H1 (cell line): ENCODE data around the gene NPAT. TPM values are rescaled to one million over a fixed set of nuclear protein-coding genes. Genes with fewer than 3 reads are reported as not detected.

Experiments used
- CTCF ChIA-PET: fragments of 300-600 bp; sonication (Branson Sonifier 250); formaldehyde crosslinking; loops from one replicate; lab custom pipeline; 2021; ENCODE audit not compliant: partially characterized antibody; lab: Charles Lee
- POLR2A ChIA-PET: fragments of 300-600 bp; sonication (Branson Sonifier 250); formaldehyde crosslinking; loops from one replicate; lab custom pipeline; 2021; ENCODE audit warnings: inconsistent platforms; ENCODE audit not compliant: partially characterized antibody; lab: Charles Lee
- DNase-seq, 2 experiments: peaks; one replicate each; pipeline versions ENCODE4 v3.0.0 to v3.0.0-alpha.2; 2010 to 2022; ENCODE audit warnings: low spot score in 2 of 2, low read depth in 1 of 2, mixed read lengths in 1 of 2
- FAIRE-seq: peaks from 2 replicates; lab custom pipeline; 2011; peaks lifted over from hg19 to GRCh38; lab: Jason Lieb, UNC
- H2AFZ ChIP-seq: 2 replicates; pipeline ENCODE4 v1.8.1; 2012; ENCODE audit warnings: low read length, inconsistent platforms
- H2AK5ac ChIP-seq: 2 replicates; pipeline ENCODE4 v1.6.1; 2013; ENCODE audit warnings: low read depth, low read length
- H2BK120ac ChIP-seq: replicated peaks from 2 replicates; pipeline ENCODE3; 2013; ENCODE audit warnings: low read depth, low read length, inconsistent platforms
- H2BK12ac ChIP-seq: 2 replicates; pipeline ENCODE4 v1.6.1; 2013; ENCODE audit warnings: low read depth, low read length
- H2BK15ac ChIP-seq: 2 replicates; pipeline ENCODE4 v1.6.1; 2013; ENCODE audit warnings: low read length
- H2BK20ac ChIP-seq: 2 replicates; pipeline ENCODE4 v1.6.1; 2013; ENCODE audit warnings: low read length
- H2BK5ac ChIP-seq: 2 replicates; pipeline ENCODE4 v1.6.1; 2013; ENCODE audit warnings: low read depth, low read length
- H3K14ac ChIP-seq: 2 replicates; pipeline ENCODE4 v1.6.1; 2013; ENCODE audit warnings: inconsistent platforms; ENCODE audit not compliant: insufficient read length
- H3K18ac ChIP-seq: 2 replicates; pipeline ENCODE4 v1.6.1; 2013; ENCODE audit warnings: low read length; ENCODE audit errors: extremely low read depth
- H3K23ac ChIP-seq: 2 replicates; pipeline ENCODE4 v1.6.1; 2013; ENCODE audit warnings: inconsistent platforms; ENCODE audit not compliant: insufficient read length
- H3K23me2 ChIP-seq: 2 replicates; pipeline ENCODE4 v1.6.1; 2013; ENCODE audit warnings: low read depth, low read length
- H3K27ac ChIP-seq: 2 replicates; pipeline ENCODE4 v1.6.1; 2011; ENCODE audit warnings: low read depth, low read length, inconsistent platforms
- H3K27me3 ChIP-seq, 4 experiments: replicated peaks in 1 of 4; 1 replicate in 1 of 4; 2 replicates in 3 of 4; pipeline versions ENCODE4 v1.6.1 to v1.8.1; 2011 to 2013; ENCODE audit warnings: low read length in 3 of 4, mild to moderate bottlenecking in 3 of 4, inconsistent platforms in 2 of 4, mixed read lengths in 2 of 4, moderate library complexity in 1 of 4; ENCODE audit not compliant: control insufficient read depth in 3 of 4, insufficient read depth in 3 of 4; ENCODE audit errors: extremely low read depth in 1 of 4
- H3K36me3 ChIP-seq, 4 experiments: 2 replicates each; pipeline versions ENCODE4 v1.6.1 to v1.8.1; 2011 to 2013; ENCODE audit warnings: mild to moderate bottlenecking in 4 of 4, low read length in 3 of 4, moderate library complexity in 2 of 4, control low read depth in 1 of 4, inconsistent platforms in 1 of 4; ENCODE audit not compliant: insufficient read depth in 4 of 4, control insufficient read depth in 2 of 4
- H3K4ac ChIP-seq: replicated peaks from 2 replicates; pipeline ENCODE3; 2013; ENCODE audit warnings: low read length, low read depth, mixed read lengths, inconsistent platforms; ENCODE audit not compliant: insufficient read length
- H3K4me1 ChIP-seq, 4 experiments: replicated peaks in 1 of 4; 1 replicate in 1 of 4; 2 replicates in 3 of 4; pipeline versions ENCODE4 v1.6.1 to v1.8.1; 2011 to 2013; ENCODE audit warnings: low read length in 3 of 4, inconsistent platforms in 2 of 4, mixed read lengths in 1 of 4; ENCODE audit not compliant: insufficient read depth in 4 of 4, control insufficient read depth in 3 of 4
- H3K4me2 ChIP-seq, 2 experiments: 2 replicates each; pipeline versions ENCODE4 v1.6.1 to v1.8.1; 2011 to 2013; ENCODE audit warnings: low read depth in 2 of 2, low read length in 2 of 2, control low read depth in 1 of 2, inconsistent platforms in 1 of 2, mild to moderate bottlenecking in 1 of 2; ENCODE audit not compliant: insufficient read depth in 1 of 2
- H3K4me3 ChIP-seq, 4 experiments: fragments of 200-600, 300-600 bp in 1 of 4; sonication (generic), shearing (Covaris generic), sonication (Bioruptor Twin) in 1 of 4; 2 replicates each; pipeline versions ENCODE4 v1.5.1 to v1.8.1; 2011 to 2016; ENCODE audit warnings: low read length in 4 of 4, low read depth in 3 of 4, control low read depth in 2 of 4, inconsistent platforms in 2 of 4, mild to moderate bottlenecking in 2 of 4, mixed read lengths in 1 of 4, moderate library complexity in 1 of 4; ENCODE audit not compliant: insufficient read depth in 2 of 4; ENCODE audit errors: extremely low read depth in 1 of 4
- H3K56ac ChIP-seq: replicated peaks from 2 replicates; pipeline ENCODE3; 2013; ENCODE audit warnings: low read depth, mild to moderate bottlenecking, mixed read lengths, low read length, inconsistent platforms; ENCODE audit not compliant: insufficient read length
- H3K79me1 ChIP-seq: 2 replicates; pipeline ENCODE4 v1.6.1; 2013; ENCODE audit warnings: low read depth, low read length, control low read depth
- H3K79me2 ChIP-seq, 2 experiments: 2 replicates each; pipeline versions ENCODE4 v1.6.1 to v1.8.1; 2012 to 2013; ENCODE audit warnings: low read length in 2 of 2, mild to moderate bottlenecking in 2 of 2, inconsistent platforms in 1 of 2; ENCODE audit not compliant: insufficient read depth in 2 of 2, control insufficient read depth in 1 of 2
- H3K9ac ChIP-seq, 4 experiments: replicated peaks in 1 of 4; 1 replicate in 1 of 4; 2 replicates in 3 of 4; pipeline versions ENCODE4 v1.6.1 to v1.8.1; 2011 to 2013; ENCODE audit warnings: low read depth in 3 of 4, low read length in 3 of 4, control low read depth in 2 of 4, mild to moderate bottlenecking in 2 of 4, moderate library complexity in 2 of 4, inconsistent platforms in 1 of 4; ENCODE audit errors: extremely low read depth in 1 of 4
- H3K9me3 ChIP-seq, 2 experiments: 2 replicates each; pipeline versions ENCODE4 v1.6.1 to v1.8.1; 2012 to 2013; ENCODE audit warnings: mild to moderate bottlenecking in 2 of 2, moderate library complexity in 2 of 2, control low read depth in 1 of 2, inconsistent platforms in 1 of 2, low read depth in 1 of 2, low read length in 1 of 2, mixed read lengths in 1 of 2; ENCODE audit not compliant: insufficient read depth in 2 of 2
- H4K20me1 ChIP-seq, 2 experiments: replicated peaks in 1 of 2; 2 replicates each; pipeline versions ENCODE3 to v1.8.1; 2011 to 2013; ENCODE audit warnings: inconsistent platforms in 2 of 2, low read length in 2 of 2, mild to moderate bottlenecking in 1 of 2; ENCODE audit not compliant: insufficient read depth in 2 of 2, control insufficient read depth in 1 of 2
- H4K5ac ChIP-seq: 2 replicates; pipeline ENCODE4 v1.6.1; 2013; ENCODE audit warnings: low read length, low read depth, mixed read lengths, inconsistent platforms; ENCODE audit not compliant: insufficient read length
- H4K8ac ChIP-seq: 2 replicates; pipeline ENCODE4 v1.8.0; 2013; ENCODE audit warnings: mild to moderate bottlenecking, moderate library complexity, low read length, inconsistent platforms; ENCODE audit not compliant: insufficient read depth; ENCODE audit errors: extremely low read depth
- H4K91ac ChIP-seq: replicated peaks from 2 replicates; pipeline ENCODE3; 2013; ENCODE audit warnings: low read length, mixed read lengths, inconsistent platforms; ENCODE audit not compliant: insufficient read length
- CEBPB ChIP-seq: IDR thresholded peaks from 2 replicates; pipeline ENCODE4 v1.6.1; 2012; ENCODE audit warnings: low read depth, low read length
- CHD1 ChIP-seq: IDR thresholded peaks from 2 replicates; pipeline ENCODE4 v1.6.1; 2012; ENCODE audit warnings: low read depth, low read length, improper control_type of control experiment
- EP300 ChIP-seq, 2 experiments: IDR thresholded peaks; 1 replicate in 1 of 2; 2 replicates in 1 of 2; pipeline ENCODE4 v1.6.1; 2011 to 2012; ENCODE audit warnings: low read depth in 2 of 2, low read length in 2 of 2, mild to moderate bottlenecking in 2 of 2, borderline replicate concordance in 1 of 2, inconsistent platforms in 1 of 2, moderate library complexity in 1 of 2
- GABPA ChIP-seq: IDR thresholded peaks from 2 replicates; pipeline ENCODE4 v1.6.1; 2011; ENCODE audit warnings: mild to moderate bottlenecking, low read length, moderate library complexity, borderline replicate concordance; ENCODE audit not compliant: insufficient read depth
- PHF8 ChIP-seq: fragments of 200-600 bp; sonication (generic); conservative IDR thresholded peaks from 2 replicates; pipeline ENCODE4 v1.7.1; 2012; ENCODE audit warnings: low read depth, mild to moderate bottlenecking, inconsistent platforms, low read length, moderate library complexity
- RXRA ChIP-seq: IDR thresholded peaks from 2 replicates; pipeline ENCODE4 v1.6.1; 2011; ENCODE audit warnings: low read depth, mild to moderate bottlenecking, low read length, moderate library complexity; ENCODE audit not compliant: insufficient read depth
- SIX5 ChIP-seq: IDR thresholded peaks from 2 replicates; pipeline ENCODE4 v1.6.1; 2011; ENCODE audit warnings: mild to moderate bottlenecking, low read depth, low read length
- SP2 ChIP-seq: IDR thresholded peaks from 2 replicates; pipeline ENCODE4 v1.6.1; 2012; ENCODE audit warnings: mild to moderate bottlenecking, low read length, inconsistent platforms
- TBP ChIP-seq: IDR thresholded peaks from 2 replicates; pipeline ENCODE4 v1.6.1; 2011; ENCODE audit warnings: low read depth, low read length, improper control_type of control experiment
- TEAD4 ChIP-seq: IDR thresholded peaks from 2 replicates; pipeline ENCODE4 v1.6.1; 2012; ENCODE audit warnings: low read depth, low read length, inconsistent platforms, mixed read lengths
- ZNF274 ChIP-seq: IDR thresholded peaks from 2 replicates; pipeline ENCODE4 v1.7.0; 2012; ENCODE audit warnings: low read length, borderline replicate concordance; ENCODE audit errors: extremely low read depth
- WGBS, 2 experiments: shearing (Covaris generic) in 1 of 2; methylation state at CpG; one replicate each; pipeline versions ENCODE4 v1.1.6 to v1.1.7; 2013 to 2015; ENCODE audit warnings: low lambda C conversion rate in 2 of 2, mixed read lengths in 2 of 2, inconsistent platforms in 1 of 2, low coverage in 1 of 2, missing lambda C conversion rate in 1 of 2; ENCODE audit not compliant: insufficient replicate concordance in 2 of 2, insufficient coverage in 1 of 2, insufficient read length in 1 of 2; ENCODE audit errors: extremely low coverage in 1 of 2, missing lambda C conversion rate in 1 of 2; 5-methylcytosine and 5-hydroxymethylcytosine counted together
- polyA plus RNA-seq, 7 experiments: library from polyadenylated mRNA; depleted of rRNA in 3 of 7; stranded (reverse) in 5 of 7; unstranded in 2 of 7; fragments of >200 nt in 5 of 7; fragments of 200-250 nt in 2 of 7; gene quantifications; 1 replicate in 5 of 7; 2 replicates in 1 of 7; 4 replicates in 1 of 7; pipeline versions ENCODE4 v1.2.1 to v1.2.3, GENCODE V29; 2011 to 2013; ENCODE audit warnings: missing spikeins in 2 of 7, mixed read lengths in 2 of 7
- total RNA-seq: library from RNA; stranded (reverse); fragmentation: NEBNext Ultra II Directional; extraction: Animal tissue kit (Norgen Biotek cat#: 25700); gene quantifications from 2 replicates; pipeline ENCODE4 v1.2.1, GENCODE V29; 2021
- TF ChIP-seq, protein P1 (sequence below): IDR thresholded peaks from 2 replicates; pipeline ENCODE4 v1.6.1; 2012; ENCODE audit warnings: low read length, inconsistent platforms

Gene NPAT
- total and polyA plus RNA-seq, 2 of the 8 experiments (the other 6 are each of a cell fraction or from before 2014, with no cell fraction given) = 4.6 to 23.4 TPM

DNA sequence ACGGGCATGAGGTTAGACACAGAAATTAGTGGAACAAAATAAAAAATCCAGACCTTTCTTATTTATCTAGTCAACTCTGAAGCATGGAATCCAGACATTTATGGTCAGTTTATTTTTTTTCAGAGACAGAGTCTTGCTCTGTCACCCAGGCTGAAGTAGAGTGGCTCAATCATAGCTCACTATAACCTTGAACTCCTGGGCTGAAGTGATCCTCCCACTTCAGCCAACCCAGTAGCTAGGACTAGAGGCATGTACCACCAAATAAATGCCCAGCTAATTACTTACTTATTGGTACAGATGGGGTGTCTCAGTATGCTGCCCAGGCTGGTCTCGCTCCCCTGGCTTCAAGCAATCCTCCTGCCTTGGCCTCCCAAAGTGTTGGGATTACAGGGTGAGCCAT lies 8.7 kb downstream of the NPAT start:
- no peaks in the 10 kb centered on the region for H3K23me2 ChIP-seq
- no peak overlapping the region for H2AFZ ChIP-seq
- no peak overlapping the region for H3K9ac ChIP-seq
- H3K23ac ChIP-seq = no peak overlapping the region
- H2AK5ac ChIP-seq = no peak overlapping the region
- H2BK15ac ChIP-seq = no peak overlapping the region
- H3K14ac ChIP-seq = no peak overlapping the region
- H4K5ac ChIP-seq = no peak overlapping the region
- H2BK12ac ChIP-seq = no peak overlapping the region
- H3K27me3 ChIP-seq = no peaks in the 10 kb centered on the region
- H3K18ac ChIP-seq = no peak overlapping the region
- peaks cover 8 to 91% of the 10 kb centered on the region in 2 experiments for H3K79me2 ChIP-seq
- H3K27ac ChIP-seq = no peak overlapping the region
- H4K91ac ChIP-seq = no peak overlapping the region
- H3K4ac ChIP-seq = no peak overlapping the region
- CTCF ChIA-PET = interaction anchor here (1.0 kb wide), 1 partner anchor 9 kb away, joined by 4 read pairs; the partner anchor contains the start of genes ATM and NPAT
- 80% methylated on average over 2 of the region's 2 CpGs; no CpG with 5 or more reads in 1 of the 2 experiments for WGBS, 2 experiments
- no peak overlapping the region for H4K8ac ChIP-seq
- no peak overlapping the region for H3K4me2 ChIP-seq
- FAIRE-seq (no peak), DNase-seq (no peak)
- no peak overlapping the region for H2BK120ac ChIP-seq
- no peak overlapping the region for H3K4me3 ChIP-seq
- no peak overlapping the region for H3K56ac ChIP-seq
- H3K79me1 ChIP-seq = peaks cover 3% of the 10 kb centered on the region; the same call in 1 of the 2 replicates
- H3K4me1 ChIP-seq = peaks cover 0 to under 1% (median 0%) of the 10 kb centered on the region in 4 experiments; a peak in 2 of 7 replicates
- H2BK5ac ChIP-seq = no peak overlapping the region
- POLR2A ChIA-PET = interaction anchor here (1.2 to 2.5 kb wide), 4 partner anchors 8 to 96 kb away, joined by 3 to 11 read pairs (median 6); partner anchors contain the start of gene NPAT
- H3K9me3 ChIP-seq = no peaks in the 10 kb centered on the region
- peaks cover 0 to 7% of the 10 kb centered on the region in 2 experiments for H4K20me1 ChIP-seq
- H3K36me3 ChIP-seq = peaks cover 0 to 4% (median 2%) of the 10 kb centered on the region in 4 experiments; a peak in 2 of 8 replicates
- H2BK20ac ChIP-seq = no peak overlapping the region
- no peak for TF ChIP-seq SP2
- no peak for TF ChIP-seq PHF8
- TF ChIP-seq EP300 (IDR thresholded peaks at IDR 0.05; ENCODE audit: borderline replicate concordance in 1 of 2, low read depth in 2 of 2, low read length in 2 of 2) = no peak
- TF ChIP-seq CHD1 = no peak
- TF ChIP-seq, protein P1, sequence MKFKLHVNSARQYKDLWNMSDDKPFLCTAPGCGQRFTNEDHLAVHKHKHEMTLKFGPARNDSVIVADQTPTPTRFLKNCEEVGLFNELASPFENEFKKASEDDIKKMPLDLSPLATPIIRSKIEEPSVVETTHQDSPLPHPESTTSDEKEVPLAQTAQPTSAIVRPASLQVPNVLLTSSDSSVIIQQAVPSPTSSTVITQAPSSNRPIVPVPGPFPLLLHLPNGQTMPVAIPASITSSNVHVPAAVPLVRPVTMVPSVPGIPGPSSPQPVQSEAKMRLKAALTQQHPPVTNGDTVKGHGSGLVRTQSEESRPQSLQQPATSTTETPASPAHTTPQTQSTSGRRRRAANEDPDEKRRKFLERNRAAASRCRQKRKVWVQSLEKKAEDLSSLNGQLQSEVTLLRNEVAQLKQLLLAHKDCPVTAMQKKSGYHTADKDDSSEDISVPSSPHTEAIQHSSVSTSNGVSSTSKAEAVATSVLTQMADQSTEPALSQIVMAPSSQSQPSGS = no peak
- TF ChIP-seq CEBPB = no peak
- no peak for TF ChIP-seq TBP
- no peak for TF ChIP-seq RXRA
- TF ChIP-seq GABPA = no peak
- no peak for TF ChIP-seq TEAD4
- no peak for TF ChIP-seq ZNF274
- TF ChIP-seq SIX5 = no peak
